ENCODE data around the gene RNF215. TPM values are rescaled to one million over a fixed set of nuclear protein-coding genes. Genes with fewer than 3 reads are reported as not detected.

The RNF215 gene
- polyA plus RNA-seq, 1 experiment: 11.4 TPM

DNA sequence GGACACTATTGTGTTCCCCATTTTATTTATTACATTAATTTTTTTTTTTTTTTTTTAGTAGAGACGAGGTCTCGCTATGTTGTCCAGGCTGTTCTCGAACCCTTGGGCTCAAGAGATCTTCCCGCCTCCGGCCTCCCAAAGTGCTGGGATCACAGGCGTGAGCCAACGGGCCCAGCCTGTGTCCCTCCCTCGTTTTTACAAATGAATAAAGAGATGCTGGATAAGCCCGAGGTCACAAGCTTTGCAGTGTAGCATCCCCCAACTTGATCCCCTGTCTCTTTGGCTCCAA lies 38.1 kb upstream of the RNF215 start:
- TF ChIP-seq CTCF (IDR thresholded peaks at IDR 0.05; ENCODE audit: low read depth, low read length): no peak
- POLR2A ChIA-PET: interaction anchor here (0.5 to 0.8 kb wide), 4 partner anchors 11 to 678 kb away, joined by 3 to 6 read pairs (median 4); no protein-coding TSS in a partner anchor
- Histone ChIP-seq H3K27ac (ENCODE audit: low read depth, low read length) (peak overlapping the region; percentile 52), H3K4me3 (ENCODE audit: low read depth, low read length) (peak overlapping the region; percentile 69), H3K9me3 (ENCODE audit: control insufficient read depth, insufficient read depth, low read length) (peaks cover 4% of the 10 kb centered on the region; the same call in 1 of the 2 replicates), H3K27me3 (ENCODE audit: control insufficient read depth, insufficient read depth, low read length) (no peaks in the 10 kb centered on the region)
- CTCF ChIA-PET: interaction anchor here (0.9 to 2.7 kb wide), 7 partner anchors 12 to 209 kb away, joined by 3 to 11 read pairs (median 4); partner anchors contain the start of gene SEC14L2
- DNase-seq (ENCODE audit: low read depth, low spot score): no peak

DNA sequence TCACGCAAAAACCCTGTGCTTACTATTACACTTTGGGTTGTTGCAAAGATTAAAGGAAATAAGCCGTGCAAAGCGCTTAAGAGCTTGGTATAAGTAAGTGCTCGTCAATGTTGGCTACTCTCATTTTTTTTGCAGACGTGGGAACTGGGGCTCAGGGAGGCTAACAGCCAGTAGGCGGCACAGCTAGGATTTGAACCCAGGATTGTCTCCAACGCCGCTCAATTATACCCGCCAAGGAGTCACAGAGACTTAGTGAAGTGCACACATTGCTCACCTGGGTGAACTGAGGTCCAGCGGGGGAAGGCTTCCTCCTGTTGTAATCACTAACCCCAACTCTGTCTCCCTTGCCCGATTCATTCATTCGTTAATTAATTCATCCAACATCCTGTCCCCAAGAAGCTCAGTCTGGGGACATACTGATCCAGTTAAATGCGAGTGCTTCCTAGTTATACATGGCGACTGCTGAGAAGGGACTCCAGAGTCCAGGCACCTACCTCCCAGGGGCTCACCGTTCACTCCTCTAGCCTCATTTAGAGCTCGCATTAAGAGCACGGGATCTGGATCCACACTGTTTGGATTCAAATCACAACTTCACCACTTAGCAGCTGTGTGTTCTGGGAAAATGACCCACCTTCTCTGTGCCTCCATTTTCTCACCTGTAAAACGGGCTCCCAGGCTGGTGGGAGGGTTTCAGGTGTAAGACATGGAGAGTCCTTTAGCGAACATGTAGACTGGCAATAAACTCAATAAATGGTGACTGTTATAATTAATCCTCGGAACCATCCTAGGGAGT lies 37.5 kb upstream of the RNF215 start:
- no peak for TF ChIP-seq CTCF (IDR thresholded peaks at IDR 0.05; ENCODE audit: low read depth, low read length)
- H3K27ac ChIP-seq (ENCODE audit: low read depth, low read length): peak overlapping the region; percentile 99
- no peaks in the 10 kb centered on the region for H3K27me3 ChIP-seq (ENCODE audit: control insufficient read depth, insufficient read depth, low read length)
- ChIA-PET CTCF (interaction anchor here (0.9 to 2.7 kb wide), 14 partner anchors 8 to 210 kb away, joined by 3 to 11 read pairs (median 4); partner anchors contain the start of gene SEC14L2), POLR2A (interaction anchor here (0.5 to 2.9 kb wide), 10 partner anchors 11 to 871 kb away, joined by 3 to 18 read pairs (median 4); partner anchors contain the start of genes SEC14L2, SLC35E4 and THOC5)
- no peak for DNase-seq (ENCODE audit: low read depth, low spot score)
- peaks cover 4% of the 10 kb centered on the region; the same call in 1 of the 2 replicates for H3K9me3 ChIP-seq (ENCODE audit: control insufficient read depth, insufficient read depth, low read length)
- H3K4me3 ChIP-seq (ENCODE audit: low read depth, low read length): peak overlapping the region; percentile 69

- Histone ChIP-seq H3K27me3 (ENCODE audit: control insufficient read depth, insufficient read depth, low read length) (no peaks in the 10 kb centered on the region), H3K4me3 (ENCODE audit: low read depth, low read length) (peak overlapping the region; percentile 61), H3K9me3 (ENCODE audit: control insufficient read depth, insufficient read depth, low read length) (peaks cover 4% of the 10 kb centered on the region; the same call in 1 of the 2 replicates), H3K27ac (ENCODE audit: low read depth, low read length) (peak overlapping the region; percentile 99)
- ChIA-PET POLR2A (interaction anchor here (0.6 to 2.9 kb wide), 8 partner anchors 16 to 870 kb away, joined by 3 to 18 read pairs (median 4); partner anchors contain the start of genes CCDC157, SEC14L2, SF3A1 and SLC35E4), CTCF (interaction anchor here (0.5 to 2.7 kb wide), 13 partner anchors 9 to 184 kb away, joined by 3 to 11 read pairs (median 4); partner anchors contain the start of gene SEC14L2)
- peak; percentile 99 for DNase-seq (ENCODE audit: low read depth, low spot score)
- no peak for TF ChIP-seq CTCF (IDR thresholded peaks at IDR 0.05; ENCODE audit: low read depth, low read length)
Observed at GRCh38 chr22:30423959-30424533, 36.8 kb upstream of the RNF215 start.

- POLR2A ChIA-PET: interaction anchor here (0.6 to 2.9 kb wide), 8 partner anchors 15 to 212 kb away, joined by 3 to 18 read pairs (median 4); partner anchors contain the start of genes CCDC157, SEC14L2, SF3A1 and SLC35E4
- Histone ChIP-seq H3K27me3 (ENCODE audit: control insufficient read depth, insufficient read depth, low read length) (no peaks in the 10 kb centered on the region), H3K27ac (ENCODE audit: low read depth, low read length) (peak overlapping the region; percentile 99), H3K4me3 (ENCODE audit: low read depth, low read length) (peak overlapping the region; percentile 61), H3K9me3 (ENCODE audit: control insufficient read depth, insufficient read depth, low read length) (peaks cover 4% of the 10 kb centered on the region; the same call in 1 of the 2 replicates)
- CTCF ChIA-PET: interaction anchor here (0.5 to 2.7 kb wide), 8 partner anchors 10 to 184 kb away, joined by 3 to 11 read pairs (median 5); partner anchors contain the start of gene TCN2
- TF ChIP-seq CTCF (IDR thresholded peaks at IDR 0.05; ENCODE audit: low read depth, low read length): peak; percentile 17; the same call in 1 of the 2 replicates
- DNase-seq (ENCODE audit: low read depth, low spot score): no peak
Observed at GRCh38 chr22:30423301-30423958, 36.2 kb upstream of the RNF215 start.

Measured in AG04450 (cell line).